Activated CD4-positive, alpha-beta T cell treated with anti-CD3 and anti-CD28 coated beads, Interleukin-2, Interleukin-6, amounts not matched to agents 100 ng/mL and 50 ng/mL, durations not matched to agents 16 hours and 8 hours (primary cell): ENCODE measurements around the gene KLF15.
"Not testable (repeated sequence)": the region's sequence is repeated elsewhere in the genome, so short reads cannot be mapped to it uniquely, and the experiment has no call there.

Experiments
- DNase-seq: peaks from one replicate; pipeline ENCODE4 v3.0.0-alpha.2; 2020

KLF15 gene

GRCh38 chr3:126345641-126346460 is 11.4 kb downstream of the KLF15 start:
- DNase-seq: no peak

GRCh38 chr3:126345231-126345630 is 12.0 kb downstream of the KLF15 start:
- DNase-seq: no peak

GRCh38 chr3:126344380-126345041 is 12.7 kb downstream of the KLF15 start:
- DNase-seq: no peak

- DNase-seq: no peak
These were observed 13.6 kb downstream of the KLF15 start for GRCh38 chr3:126343649-126344035.

GRCh38 chr3:126342991-126343648 is 14.1 kb downstream of the KLF15 start:
- no peak for DNase-seq

- no peak for DNase-seq
These were observed 15.0 kb downstream of the KLF15 start for GRCh38 chr3:126342211-126342610.

- no peak for DNase-seq
These were observed 15.5 kb downstream of the KLF15 start for GRCh38 chr3:126341755-126342150.

GRCh38 chr3:126340943-126341754 is 16.1 kb downstream of the KLF15 start:
- DNase-seq: no peak

- DNase-seq: no peak
These were observed 16.6 kb downstream of the KLF15 start for GRCh38 chr3:126340596-126340942.

GRCh38 chr3:126340081-126340511 is 17.1 kb downstream of the KLF15 start:
- DNase-seq: no peak

- DNase-seq: no peak
These were observed 17.7 kb downstream of the KLF15 start for GRCh38 chr3:126339466-126339865.

GRCh38 chr3:126338790-126339288 is 18.4 kb downstream of the KLF15 start:
- no peak for DNase-seq

- no peak for DNase-seq
These were observed 19.1 kb downstream of the KLF15 start for GRCh38 chr3:126337980-126338651.

- DNase-seq: not testable (repeated sequence)
These were observed 25.3 kb downstream of the KLF15 start for GRCh38 chr3:126331812-126332336.

- no peak for DNase-seq
These were observed 27.1 kb downstream of the KLF15 start for GRCh38 chr3:126329927-126330725.

GRCh38 chr3:126326629-126327028 is 30.6 kb downstream of the KLF15 start:
- DNase-seq: no peak

- no peak for DNase-seq
These were observed 34.8 kb downstream of the KLF15 start for GRCh38 chr3:126322181-126322967.

GRCh38 chr3:126321490-126321889 is 35.7 kb downstream of the KLF15 start:
- DNase-seq: no peak

GRCh38 chr3:126320517-126321293 is 36.5 kb downstream of the KLF15 start:
- DNase-seq: no peak
